MG63 (cell line): ENCODE data around the gene TMBIM6. TPM values are rescaled to one million over a fixed set of nuclear protein-coding genes. Genes with fewer than 3 reads are reported as not detected.

Source experiments
- DNase-seq: peaks from one replicate; pipeline ENCODE4 v3.0.0-alpha.2; 2020
- H3K27me3 ChIP-seq: fragments of 250-450 bp; sonication (Bioruptor Pico); 2 replicates; pipeline ENCODE4 v1.5.1; 2020; ENCODE audit warnings: mild to moderate bottlenecking, moderate library complexity
- H3K36me3 ChIP-seq: fragments of 250-450 bp; sonication (Bioruptor Pico); 2 replicates; pipeline ENCODE4 v1.5.1; 2020; ENCODE audit warnings: mild to moderate bottlenecking, moderate library complexity
- H3K4me3 ChIP-seq: fragments of 250-450 bp; sonication (Bioruptor Pico); 2 replicates; pipeline ENCODE4 v1.5.1; 2020; ENCODE audit warnings: mild to moderate bottlenecking, moderate library complexity
- H3K9me3 ChIP-seq: fragments of 250-450 bp; sonication (Bioruptor Pico); 2 replicates; pipeline ENCODE4 v1.5.1; 2020; ENCODE audit warnings: mild to moderate bottlenecking, moderate library complexity
- total RNA-seq: library from RNA; depleted of rRNA; stranded (reverse); fragments of >200 nt; shearing (Covaris generic); gene quantifications from 2 replicates; pipeline ENCODE4 v1.2.3, GENCODE V29; 2014; ENCODE audit warnings: low replicate concordance

TMBIM6 gene
- total RNA-seq, 1 experiment from 2014 or later = 260 TPM

- Histone ChIP-seq H3K9me3 (no peaks in the 10 kb centered on the region), H3K36me3 (peaks cover 3% of the 10 kb centered on the region; the same call in 1 of the 2 replicates), H3K27me3 (no peaks in the 10 kb centered on the region), H3K4me3 (no peak overlapping the region)
- DNase-seq = no peak
Measured at GRCh38 chr12:49800421-49801140, 59.2 kb downstream of the TMBIM6 start.

DNA sequence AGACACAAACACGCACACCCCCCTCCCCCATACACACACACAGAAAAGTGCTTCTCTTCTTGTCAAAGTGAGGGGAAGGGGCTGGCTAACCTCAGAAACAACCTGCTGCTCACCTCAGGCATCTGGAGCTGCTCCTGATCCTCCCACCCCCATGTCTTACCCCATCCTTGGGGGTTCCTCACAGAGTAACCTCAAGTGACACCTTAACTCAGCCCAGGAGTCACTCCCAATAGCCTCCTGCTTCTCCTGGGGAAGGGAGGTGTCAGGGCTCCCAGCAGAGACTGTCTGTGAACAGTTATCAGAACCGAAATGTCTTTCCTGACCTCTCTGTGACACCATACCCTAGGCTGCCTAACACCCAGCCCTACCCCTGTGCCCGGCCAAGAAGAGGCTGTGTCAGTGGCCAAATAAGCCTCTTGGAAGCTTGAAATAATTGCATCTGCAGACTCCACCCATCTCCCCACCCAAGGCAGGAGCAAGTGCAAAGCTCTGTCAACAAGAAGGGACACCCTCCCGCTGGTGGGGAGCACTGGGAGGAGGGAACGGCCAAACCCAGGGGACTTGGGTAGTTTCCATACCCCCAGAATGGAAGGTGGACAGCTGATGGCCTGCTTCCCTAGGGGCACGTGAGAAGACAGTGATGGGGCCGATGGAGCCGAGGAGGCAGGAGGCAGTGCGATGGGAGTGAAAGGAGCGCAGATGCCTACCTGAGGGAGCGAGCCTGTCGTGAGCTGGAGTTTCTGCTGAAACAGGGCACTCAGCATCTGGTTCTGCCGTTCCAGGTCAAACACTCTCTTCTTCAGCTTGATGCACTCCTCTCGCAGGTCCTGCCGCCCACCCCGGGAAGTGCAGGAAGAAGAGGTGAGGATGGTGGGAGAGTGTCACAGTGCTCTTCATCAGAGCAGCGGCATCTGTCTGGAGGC lies 60.0 kb downstream of the TMBIM6 start:
- Histone ChIP-seq H3K36me3 (peaks cover 3% of the 10 kb centered on the region; the same call in 1 of the 2 replicates), H3K4me3 (no peak overlapping the region), H3K9me3 (no peaks in the 10 kb centered on the region), H3K27me3 (no peaks in the 10 kb centered on the region)
- no peak for DNase-seq

GRCh38 chr12:49803693-49804450 lies 62.5 kb downstream of the TMBIM6 start:
- no peak overlapping the region for H3K4me3 ChIP-seq
- H3K36me3 ChIP-seq = no peaks in the 10 kb centered on the region; the same call in 1 of the 2 replicates
- no peak for DNase-seq
- no peaks in the 10 kb centered on the region for H3K9me3 ChIP-seq
- no peaks in the 10 kb centered on the region for H3K27me3 ChIP-seq

DNA sequence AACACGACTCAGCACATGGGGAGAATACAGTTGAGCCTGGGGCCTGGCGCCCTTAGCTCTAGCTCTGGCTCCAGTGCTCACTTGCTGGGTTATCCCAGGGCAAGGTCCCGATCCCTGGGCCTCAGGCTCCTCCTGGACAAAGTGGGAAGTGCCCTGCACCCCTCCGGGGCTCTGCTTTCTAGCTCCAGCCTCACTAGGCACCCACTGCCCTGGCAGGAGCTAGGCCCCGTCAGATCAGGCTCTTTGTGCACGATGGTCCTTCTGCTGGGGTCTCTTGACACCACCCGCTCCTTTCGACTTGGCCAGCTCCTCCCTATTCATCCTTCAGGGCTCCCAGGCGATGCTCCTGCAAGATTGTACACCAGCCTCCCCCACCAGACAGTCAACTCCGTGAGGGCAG lies 63.5 kb downstream of the TMBIM6 start:
- no peaks in the 10 kb centered on the region; the same call in 1 of the 2 replicates for H3K36me3 ChIP-seq
- no peak for DNase-seq
- H3K27me3 ChIP-seq = no peaks in the 10 kb centered on the region
- H3K9me3 ChIP-seq = no peaks in the 10 kb centered on the region
- H3K4me3 ChIP-seq = no peak overlapping the region

GRCh38 chr12:49805409-49805808 lies 64.1 kb downstream of the TMBIM6 start:
- Histone ChIP-seq H3K27me3 (no peaks in the 10 kb centered on the region), H3K9me3 (no peaks in the 10 kb centered on the region), H3K4me3 (no peak overlapping the region), H3K36me3 (no peaks in the 10 kb centered on the region; the same call in 1 of the 2 replicates)
- no peak for DNase-seq

DNA sequence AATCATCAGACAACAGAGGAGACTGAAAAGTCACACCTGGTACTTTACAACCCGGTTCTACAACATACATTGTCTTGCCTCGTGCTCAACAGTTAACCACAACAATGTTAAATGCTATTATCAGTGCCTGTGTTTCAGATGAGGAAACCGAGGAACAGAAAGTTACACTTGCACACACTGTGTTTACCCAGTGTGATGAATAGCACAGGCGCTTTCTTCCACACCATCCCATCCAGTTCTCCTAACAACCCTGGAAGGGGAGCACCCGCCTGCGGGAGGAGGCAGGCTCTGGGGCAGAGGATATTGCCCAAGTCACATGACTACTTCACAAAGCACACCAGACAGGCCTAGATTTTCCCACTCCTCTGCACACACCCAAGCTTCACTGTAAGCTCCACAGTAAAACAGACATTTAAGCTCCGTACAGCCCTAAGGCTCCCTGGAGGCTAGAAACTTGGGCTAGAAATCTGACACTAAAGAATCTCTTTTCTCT lies 65.0 kb downstream of the TMBIM6 start:
- no peak for DNase-seq
- Histone ChIP-seq H3K36me3 (no peaks in the 10 kb centered on the region; the same call in 1 of the 2 replicates), H3K4me3 (no peak overlapping the region), H3K27me3 (no peaks in the 10 kb centered on the region), H3K9me3 (no peaks in the 10 kb centered on the region)

DNA sequence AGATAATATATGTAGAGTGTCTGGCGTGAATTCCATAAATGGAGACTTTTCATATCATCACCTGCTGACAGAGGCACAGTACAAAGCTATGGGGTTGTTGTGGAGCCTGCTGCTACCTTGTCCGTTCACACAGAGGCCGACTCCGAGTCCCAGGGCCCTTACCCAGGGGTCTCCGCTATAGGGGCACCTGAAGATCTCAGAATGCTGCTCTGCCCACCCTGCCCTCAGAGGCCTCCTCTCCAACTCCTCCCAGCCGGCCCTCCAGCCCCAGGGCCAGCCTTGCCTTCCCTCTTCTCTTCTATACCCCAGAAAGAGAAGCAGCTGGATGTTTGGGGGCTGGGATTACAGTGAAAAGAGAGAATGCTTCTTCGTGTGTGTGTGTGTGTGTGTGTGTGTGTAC lies 65.5 kb downstream of the TMBIM6 start:
- Histone ChIP-seq H3K9me3 (no peaks in the 10 kb centered on the region), H3K36me3 (no peaks in the 10 kb centered on the region; the same call in 1 of the 2 replicates), H3K4me3 (no peak overlapping the region), H3K27me3 (no peaks in the 10 kb centered on the region)
- no peak for DNase-seq

- no peak for DNase-seq
- Histone ChIP-seq H3K9me3 (no peaks in the 10 kb centered on the region), H3K4me3 (no peak overlapping the region), H3K36me3 (no peaks in the 10 kb centered on the region; the same call in 1 of the 2 replicates), H3K27me3 (no peaks in the 10 kb centered on the region)
Measured at GRCh38 chr12:49807991-49808580, 66.7 kb downstream of the TMBIM6 start.

GRCh38 chr12:49808686-49809380 lies 67.5 kb downstream of the TMBIM6 start:
- Histone ChIP-seq H3K9me3 (no peaks in the 10 kb centered on the region), H3K4me3 (no peak overlapping the region), H3K36me3 (no peaks in the 10 kb centered on the region; the same call in 1 of the 2 replicates), H3K27me3 (no peaks in the 10 kb centered on the region)
- DNase-seq = no peak

GRCh38 chr12:49809381-49809905 lies 68.1 kb downstream of the TMBIM6 start:
- H3K4me3 ChIP-seq = no peak overlapping the region
- H3K9me3 ChIP-seq = no peaks in the 10 kb centered on the region
- no peaks in the 10 kb centered on the region for H3K27me3 ChIP-seq
- DNase-seq = no peak
- H3K36me3 ChIP-seq = 0 out of 2 replicates have a peak, but pooled peaks cover under 1% of the 10 kb centered on the region

GRCh38 chr12:49809906-49810389 lies 68.6 kb downstream of the TMBIM6 start:
- H3K27me3 ChIP-seq = no peaks in the 10 kb centered on the region
- DNase-seq = no peak

GRCh38 chr12:49811136-49811535 lies 69.8 kb downstream of the TMBIM6 start:
- no peaks in the 10 kb centered on the region for H3K9me3 ChIP-seq
- no peaks in the 10 kb centered on the region for H3K27me3 ChIP-seq
- DNase-seq = no peak
- peaks cover 6% of the 10 kb centered on the region for H3K36me3 ChIP-seq
- no peak overlapping the region for H3K4me3 ChIP-seq

More at GRCh38 chr12:49809906-49810389, 68.6 kb downstream of the TMBIM6 start:
- Histone ChIP-seq H3K9me3 (no peaks in the 10 kb centered on the region), H3K36me3 (peaks cover 5% of the 10 kb centered on the region), H3K4me3 (no peak overlapping the region)

DNA sequence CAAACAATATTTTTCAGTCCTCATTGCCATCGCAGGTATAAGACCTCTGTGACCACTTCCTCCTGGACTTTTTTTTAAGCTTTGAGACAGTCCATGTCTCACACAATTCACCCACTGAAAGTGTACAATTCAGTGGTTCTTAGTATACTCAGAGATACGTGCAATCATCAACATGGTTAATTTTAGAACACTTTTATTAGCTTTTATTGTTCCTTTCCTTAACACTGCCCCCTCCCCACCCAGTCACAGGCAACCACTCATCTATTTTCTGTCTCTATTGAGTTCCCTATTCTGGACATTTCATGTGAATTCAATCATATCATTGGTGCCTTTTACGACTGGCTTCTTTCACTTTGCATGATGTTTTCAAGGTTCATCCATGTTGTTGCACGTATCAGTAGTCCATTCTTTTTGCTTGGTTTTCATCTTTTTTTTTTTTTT lies 70.6 kb downstream of the TMBIM6 start:
- Histone ChIP-seq H3K9me3 (no peaks in the 10 kb centered on the region), H3K4me3 (no peak overlapping the region), H3K36me3 (peaks cover 6% of the 10 kb centered on the region), H3K27me3 (no peaks in the 10 kb centered on the region)
- DNase-seq = no peak

GRCh38 chr12:49813131-49813530 lies 71.8 kb downstream of the TMBIM6 start:
- no peak for DNase-seq
- H3K36me3 ChIP-seq = peaks cover 6% of the 10 kb centered on the region
- H3K4me3 ChIP-seq = no peak overlapping the region
- H3K27me3 ChIP-seq = no peaks in the 10 kb centered on the region
- no peaks in the 10 kb centered on the region for H3K9me3 ChIP-seq
